Measurements from ENCODE around the gene PNMA3. TPM values are rescaled to one million over a fixed set of nuclear protein-coding genes. Genes with fewer than 3 reads are reported as not detected.
A peak's percentile ranks its signal among the peaks of the same experiment; 100 is the strongest.
"Not testable (repeated sequence)": the region's sequence is repeated elsewhere in the genome, so short reads cannot be mapped to it uniquely, and the experiment has no call there.

Gene PNMA3, protein sequence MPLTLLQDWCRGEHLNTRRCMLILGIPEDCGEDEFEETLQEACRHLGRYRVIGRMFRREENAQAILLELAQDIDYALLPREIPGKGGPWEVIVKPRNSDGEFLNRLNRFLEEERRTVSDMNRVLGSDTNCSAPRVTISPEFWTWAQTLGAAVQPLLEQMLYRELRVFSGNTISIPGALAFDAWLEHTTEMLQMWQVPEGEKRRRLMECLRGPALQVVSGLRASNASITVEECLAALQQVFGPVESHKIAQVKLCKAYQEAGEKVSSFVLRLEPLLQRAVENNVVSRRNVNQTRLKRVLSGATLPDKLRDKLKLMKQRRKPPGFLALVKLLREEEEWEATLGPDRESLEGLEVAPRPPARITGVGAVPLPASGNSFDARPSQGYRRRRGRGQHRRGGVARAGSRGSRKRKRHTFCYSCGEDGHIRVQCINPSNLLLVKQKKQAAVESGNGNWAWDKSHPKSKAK
- total RNA-seq (under 1 TPM; 0.13 to 0.57 TPM), polyA plus RNA-seq (under 1 TPM in 1 of 2 donors, not detected in 1; 0.08 TPM)
- long read RNA-seq, donor 1, result 0 reads
- long read RNA-seq, donor 2, partial matches to known transcripts, result 0 of 1 reads
- long read RNA-seq, donor 2, other reads (novel, unspliced or antisense), result 0 of 1 reads

DNA sequence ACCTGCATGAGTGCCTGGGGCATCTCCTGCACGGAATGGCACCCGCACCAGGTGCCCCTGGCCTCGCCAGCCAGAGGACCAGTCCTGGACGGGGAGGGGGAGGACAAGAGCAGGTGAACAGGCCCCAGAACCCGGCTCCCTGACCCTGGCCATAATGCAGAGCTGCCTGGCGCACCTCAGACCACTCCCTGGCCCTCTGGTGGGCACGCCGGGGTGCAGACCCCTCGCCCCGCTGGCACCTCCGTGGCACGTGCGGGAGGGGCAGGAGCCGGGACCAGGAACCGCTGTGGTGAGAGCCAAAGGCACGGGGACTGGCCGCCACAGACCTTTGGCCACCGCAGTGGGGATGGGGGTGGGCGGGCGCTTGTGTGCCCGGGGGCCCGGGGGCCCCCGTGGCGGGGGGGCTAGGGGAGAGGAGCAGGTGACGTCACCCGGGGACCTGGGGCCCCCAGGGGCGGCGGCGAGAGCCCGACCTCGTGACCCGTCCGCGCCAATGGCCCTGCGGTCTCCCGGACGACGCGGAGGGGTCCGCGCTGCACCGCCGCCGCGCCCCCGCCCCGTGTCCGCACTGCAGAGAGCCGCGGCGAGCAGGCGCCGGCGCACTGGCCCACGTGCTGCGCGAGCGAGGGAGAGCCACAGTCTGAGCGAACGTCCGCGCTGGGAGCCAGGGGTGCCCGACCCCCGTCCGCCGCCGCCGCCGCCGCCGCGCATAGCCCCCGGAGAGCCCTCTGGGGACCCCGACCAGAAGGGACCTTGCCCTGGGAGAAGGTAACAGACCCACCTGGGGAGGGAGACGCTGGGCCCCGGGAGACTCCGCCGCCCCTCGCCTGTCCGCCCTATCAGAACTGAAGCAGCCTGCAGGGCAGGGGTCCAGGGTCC lies at the start of gene PNMA3:
Gene PNMA3, plus strand, starts transcription at position 600 of the 879 bp plus-strand sequence. CDS start 586 bp downstream, outside the sequence.
- H3K27ac ChIP-seq (ENCODE audit: low read depth in 1 of 2, low read length in 2 of 2), result no peak within 1 kb of the TSS
- H3K4me3 ChIP-seq (ENCODE audit: low read length in 2 of 2), result no peak within 1 kb of the TSS
- ATAC-seq (ENCODE audit: low FRiP score) (no peak), DNase-seq (no peak)
- no peaks in the 10 kb centered on the region for H3K36me3 ChIP-seq (ENCODE audit: control insufficient read depth in 1 of 2, insufficient read depth in 2 of 2, low read length in 1 of 2)
- 10 to 41% methylated on average over 46 to 80 of the region's 80 CpGs for WGBS, 2 donors
- no peaks in the 10 kb centered on the region for H3K27me3 ChIP-seq (ENCODE audit: control insufficient read depth in 1 of 2, insufficient read depth in 2 of 2, low read length in 1 of 2)
- intact Hi-C loops (cut with DNase I), result no loop called here
- H3K4me1 ChIP-seq (ENCODE audit: control insufficient read depth in 1 of 2, insufficient read depth in 2 of 2, low read length in 2 of 2), result no peaks in the 10 kb centered on the region
- no peaks in the 10 kb centered on the region for H3K9me3 ChIP-seq (ENCODE audit: control insufficient read depth, low read length)

DNA sequence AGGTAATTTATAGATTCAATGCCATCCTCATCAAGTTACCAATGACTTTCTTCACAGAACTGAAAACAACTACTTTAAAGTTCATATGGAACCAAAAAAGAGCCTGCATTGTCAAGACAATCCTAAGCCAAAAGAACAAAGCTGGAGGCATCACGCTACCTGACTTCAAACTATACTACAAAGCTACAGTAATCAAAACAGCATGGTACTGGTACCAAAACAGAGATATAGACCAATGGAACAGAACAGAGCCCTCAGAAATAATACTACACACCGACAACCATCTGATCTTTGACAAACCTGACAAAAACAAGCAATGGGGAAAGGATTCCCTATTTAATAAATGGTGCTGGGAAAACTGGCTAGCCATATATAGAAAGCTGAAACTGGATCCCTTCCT lies 39.1 kb upstream of the PNMA3 start:
- not testable (repeated sequence) for ATAC-seq (ENCODE audit: low FRiP score); H3K27ac ChIP-seq (ENCODE audit: low read depth in 1 of 2, low read length in 2 of 2)
- 34 to 62% methylated on average over 2 of the region's 2 CpGs for WGBS, 2 donors

DNA sequence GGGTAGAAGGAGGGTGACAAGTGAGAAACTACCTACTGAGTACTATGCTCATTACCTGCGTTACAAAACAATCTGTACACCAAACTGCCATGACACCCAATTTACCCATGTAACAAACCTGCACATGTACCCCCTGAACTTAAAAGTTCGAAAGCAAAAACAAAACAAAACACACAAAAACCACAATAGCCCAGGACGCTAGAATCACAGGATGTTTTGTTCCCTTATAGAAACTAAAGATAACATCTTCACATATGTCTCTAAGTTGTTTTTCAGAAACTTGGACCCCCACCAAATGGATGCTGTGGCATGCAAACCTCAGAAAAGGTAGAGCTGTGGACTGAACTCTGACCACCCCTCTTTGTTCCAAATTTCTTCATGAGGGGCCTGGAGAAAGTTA lies 37.1 kb upstream of the PNMA3 start:
- no peak overlapping the region for H3K27ac ChIP-seq (ENCODE audit: low read depth in 1 of 2, low read length in 2 of 2)
- 60 to 70% methylated on average over 3 of the region's 3 CpGs for WGBS, 2 donors
- no peaks in the 10 kb centered on the region for H3K27me3 ChIP-seq (ENCODE audit: control insufficient read depth in 1 of 2, insufficient read depth in 2 of 2, low read length in 1 of 2)
- H3K9me3 ChIP-seq (ENCODE audit: control insufficient read depth, low read length), result no peaks in the 10 kb centered on the region
- intact Hi-C loops (cut with DNase I), result no loop called here
- DNase-seq (no peak), ATAC-seq (ENCODE audit: low FRiP score) (no peak)
- no peaks in the 10 kb centered on the region for H3K4me1 ChIP-seq (ENCODE audit: control insufficient read depth in 1 of 2, insufficient read depth in 2 of 2, low read length in 2 of 2)
- H3K36me3 ChIP-seq (ENCODE audit: control insufficient read depth in 1 of 2, insufficient read depth in 2 of 2, low read length in 1 of 2), result no peaks in the 10 kb centered on the region
- no peak overlapping the region for H3K4me3 ChIP-seq (ENCODE audit: low read length in 2 of 2)

More for the DNA sequence above, 39.1 kb upstream of the PNMA3 start:
- H3K9me3 ChIP-seq (ENCODE audit: control insufficient read depth, low read length); intact Hi-C loops (cut with DNase I); H3K4me1 ChIP-seq (ENCODE audit: control insufficient read depth in 1 of 2, insufficient read depth in 2 of 2, low read length in 2 of 2); H3K27me3 ChIP-seq (ENCODE audit: control insufficient read depth in 1 of 2, insufficient read depth in 2 of 2, low read length in 1 of 2); H3K36me3 ChIP-seq (ENCODE audit: control insufficient read depth in 1 of 2, insufficient read depth in 2 of 2, low read length in 1 of 2); H3K4me3 ChIP-seq (ENCODE audit: low read length in 2 of 2); DNase-seq: not testable (repeated sequence)

DNA sequence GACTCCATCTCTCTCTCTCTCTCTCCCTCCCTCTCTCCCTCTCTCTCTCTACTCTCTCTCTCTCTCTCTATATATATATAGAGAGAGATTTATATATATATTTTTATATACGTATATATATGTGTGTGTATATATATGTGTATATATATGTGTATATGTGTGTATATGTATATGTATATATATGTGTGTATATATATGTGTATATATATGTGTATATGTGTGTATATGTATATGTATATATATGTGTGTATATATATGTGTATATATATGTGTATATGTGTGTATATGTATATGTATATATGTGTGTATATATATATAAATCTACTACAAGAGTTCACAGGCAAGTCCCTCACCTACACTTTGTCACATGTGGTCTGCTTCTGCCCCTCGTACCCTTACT lies 29.8 kb upstream of the PNMA3 start:
- H3K27me3 ChIP-seq (ENCODE audit: control insufficient read depth in 1 of 2, insufficient read depth in 2 of 2, low read length in 1 of 2); H3K36me3 ChIP-seq (ENCODE audit: control insufficient read depth in 1 of 2, insufficient read depth in 2 of 2, low read length in 1 of 2); H3K4me3 ChIP-seq (ENCODE audit: low read length in 2 of 2); DNase-seq; H3K9me3 ChIP-seq (ENCODE audit: control insufficient read depth, low read length); H3K4me1 ChIP-seq (ENCODE audit: control insufficient read depth in 1 of 2, insufficient read depth in 2 of 2, low read length in 2 of 2); intact Hi-C loops (cut with DNase I); H3K27ac ChIP-seq (ENCODE audit: low read depth in 1 of 2, low read length in 2 of 2): not testable (repeated sequence)
- ATAC-seq (ENCODE audit: low FRiP score), result peak; percentile 74
- 83 to 93% methylated on average over 2 of the region's 2 CpGs for WGBS, 2 donors

DNA sequence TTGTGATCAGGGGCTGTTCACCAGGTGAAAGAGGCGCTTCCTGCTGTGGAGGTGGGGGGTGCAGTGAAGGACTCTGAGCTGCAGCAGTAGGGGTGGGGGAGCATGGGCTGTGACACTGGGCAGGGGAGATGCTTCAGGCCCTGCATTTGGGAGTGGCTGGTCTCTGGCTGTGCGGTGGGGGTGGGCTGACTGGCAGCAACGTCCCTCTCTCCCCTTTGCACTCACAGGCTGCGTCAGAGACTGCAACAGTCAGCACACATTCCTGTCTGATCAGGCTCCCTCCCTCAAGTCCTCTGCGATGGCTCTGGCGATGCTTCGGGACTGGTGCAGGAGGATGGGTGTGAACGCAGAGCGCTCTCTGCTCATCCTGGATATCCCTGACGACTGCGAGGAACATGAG lies 27.8 kb upstream of the PNMA3 start:
- H3K27ac ChIP-seq (ENCODE audit: low read depth in 1 of 2, low read length in 2 of 2); H3K9me3 ChIP-seq (ENCODE audit: control insufficient read depth, low read length); H3K4me3 ChIP-seq (ENCODE audit: low read length in 2 of 2); ATAC-seq (ENCODE audit: low FRiP score); H3K27me3 ChIP-seq (ENCODE audit: control insufficient read depth in 1 of 2, insufficient read depth in 2 of 2, low read length in 1 of 2); intact Hi-C loops (cut with DNase I); H3K4me1 ChIP-seq (ENCODE audit: control insufficient read depth in 1 of 2, insufficient read depth in 2 of 2, low read length in 2 of 2); H3K36me3 ChIP-seq (ENCODE audit: control insufficient read depth in 1 of 2, insufficient read depth in 2 of 2, low read length in 1 of 2); DNase-seq: not testable (repeated sequence)
- 82 to 85% methylated on average over 8 to 11 of the region's 11 CpGs for WGBS, 2 donors

DNA sequence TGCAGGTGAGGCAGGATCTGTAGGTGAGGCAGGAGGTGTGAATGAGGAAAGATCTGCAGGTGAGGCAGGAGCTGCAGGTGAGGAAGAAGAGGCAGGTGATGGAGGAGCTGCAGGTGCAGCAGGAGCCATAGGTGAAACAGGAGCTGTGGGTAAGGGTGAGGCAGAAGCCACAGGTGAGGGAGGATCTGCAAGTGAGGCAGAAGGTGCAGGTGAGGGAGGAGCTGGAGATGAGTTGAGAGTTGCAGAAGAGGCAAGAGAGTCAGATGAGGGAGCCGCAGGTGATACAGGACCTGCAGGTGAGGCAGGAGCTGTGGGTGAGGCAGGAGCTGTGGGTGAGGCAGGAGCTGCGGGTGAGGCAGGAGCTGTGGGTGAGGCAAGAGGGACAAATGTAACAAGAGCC lies 27.1 kb upstream of the PNMA3 start:
- 85 to 93% methylated on average over 2 of the region's 2 CpGs for WGBS, 2 donors
- H3K4me3 ChIP-seq (ENCODE audit: low read length in 2 of 2), result no peak overlapping the region
- H3K4me1 ChIP-seq (ENCODE audit: control insufficient read depth in 1 of 2, insufficient read depth in 2 of 2, low read length in 2 of 2), result no peaks in the 10 kb centered on the region
- no peaks in the 10 kb centered on the region for H3K36me3 ChIP-seq (ENCODE audit: control insufficient read depth in 1 of 2, insufficient read depth in 2 of 2, low read length in 1 of 2)
- ATAC-seq (ENCODE audit: low FRiP score) (no peak), DNase-seq (no peak)
- no peaks in the 10 kb centered on the region for H3K9me3 ChIP-seq (ENCODE audit: control insufficient read depth, low read length)
- intact Hi-C loops (cut with DNase I), result no loop called here
- H3K27me3 ChIP-seq (ENCODE audit: control insufficient read depth in 1 of 2, insufficient read depth in 2 of 2, low read length in 1 of 2), result no peaks in the 10 kb centered on the region
- no peak overlapping the region for H3K27ac ChIP-seq (ENCODE audit: low read depth in 1 of 2, low read length in 2 of 2)

DNA sequence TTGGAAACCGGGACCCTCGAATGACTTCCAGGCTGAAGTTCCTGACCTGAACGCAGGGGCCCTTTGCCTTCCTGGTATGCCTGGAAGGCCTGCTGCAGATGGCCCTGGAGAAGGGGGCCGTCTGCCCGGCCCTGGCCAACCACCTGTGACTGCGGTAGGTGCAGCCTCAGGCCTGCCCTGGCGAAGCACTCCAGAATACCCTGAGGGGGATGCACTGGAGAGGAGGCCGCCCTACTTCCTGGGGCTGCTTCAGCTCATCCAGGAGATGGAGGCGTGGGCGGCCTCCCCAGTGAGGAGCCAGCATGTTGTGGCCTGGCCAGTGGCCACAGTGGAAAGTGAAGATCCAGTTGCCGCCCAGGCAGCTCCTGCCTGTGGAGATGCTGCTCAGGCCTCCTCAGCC lies 26.4 kb upstream of the PNMA3 start:
- Histone ChIP-seq H3K36me3 (ENCODE audit: control insufficient read depth in 1 of 2, insufficient read depth in 2 of 2, low read length in 1 of 2) (no peaks in the 10 kb centered on the region), H3K4me3 (ENCODE audit: low read length in 2 of 2) (no peak overlapping the region), H3K4me1 (ENCODE audit: control insufficient read depth in 1 of 2, insufficient read depth in 2 of 2, low read length in 2 of 2) (no peaks in the 10 kb centered on the region), H3K27ac (ENCODE audit: low read depth in 1 of 2, low read length in 2 of 2) (no peak overlapping the region), H3K27me3 (ENCODE audit: control insufficient read depth in 1 of 2, insufficient read depth in 2 of 2, low read length in 1 of 2) (no peaks in the 10 kb centered on the region), H3K9me3 (ENCODE audit: control insufficient read depth, low read length) (no peaks in the 10 kb centered on the region)
- intact Hi-C loops (cut with DNase I), result loop anchor here in 1 of 2 donors (10.0 kb wide), 1 partner anchor 435 kb away; no protein-coding TSS in a partner anchor
- DNase-seq, result no peak
- whole genome bisulfite sequencing, 2 donors, result 81 to 93% methylated on average over 11 of the region's 11 CpGs
- ATAC-seq (ENCODE audit: low FRiP score), result no peak

DNA sequence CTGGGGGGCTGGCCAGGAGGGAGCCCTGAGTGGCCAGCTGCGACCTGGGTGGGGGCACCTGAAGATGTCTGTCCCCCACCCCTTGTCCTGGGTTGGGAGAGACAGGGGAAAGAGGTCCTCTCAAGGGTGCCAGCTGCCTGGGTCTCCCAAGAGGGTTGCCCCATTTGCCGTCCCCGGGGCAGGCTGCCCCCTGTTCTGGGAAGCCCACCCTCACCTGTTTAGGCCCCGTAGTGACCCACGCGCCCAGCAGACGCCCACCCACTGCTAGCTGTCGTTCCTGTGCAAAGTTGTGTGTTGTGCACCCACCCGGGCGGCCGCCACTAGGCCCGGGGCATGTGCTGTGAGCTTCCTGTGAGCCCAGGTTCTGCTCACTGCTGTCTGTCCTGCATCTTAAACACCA lies 25.5 kb upstream of the PNMA3 start:
- Histone ChIP-seq H3K4me3 (ENCODE audit: low read length in 2 of 2) (no peak overlapping the region), H3K36me3 (ENCODE audit: control insufficient read depth in 1 of 2, insufficient read depth in 2 of 2, low read length in 1 of 2) (no peaks in the 10 kb centered on the region), H3K4me1 (ENCODE audit: control insufficient read depth in 1 of 2, insufficient read depth in 2 of 2, low read length in 2 of 2) (no peaks in the 10 kb centered on the region), H3K27ac (ENCODE audit: low read depth in 1 of 2, low read length in 2 of 2) (no peak overlapping the region), H3K27me3 (ENCODE audit: control insufficient read depth in 1 of 2, insufficient read depth in 2 of 2, low read length in 1 of 2) (no peaks in the 10 kb centered on the region), H3K9me3 (ENCODE audit: control insufficient read depth, low read length) (no peaks in the 10 kb centered on the region)
- DNase-seq, result no peak
- 81 to 94% methylated on average over 12 of the region's 12 CpGs for WGBS, 2 donors
- ATAC-seq (ENCODE audit: low FRiP score), result no peak
- intact Hi-C loops (cut with DNase I), result loop anchor here in 1 of 2 donors (10.0 kb wide), 1 partner anchor 434 kb away; no protein-coding TSS in a partner anchor

Measured in aorta (tissue), 5 donors.